GM19240 (cell line): ENCODE data around the gene EHD2.
A peak's percentile ranks its signal among the peaks of the same experiment; 100 is the strongest.
"Not testable (repeated sequence)": the region's sequence is repeated elsewhere in the genome, so short reads cannot be mapped to it uniquely, and the experiment has no call there.

ENCODE experiments used
- DNase-seq: peaks from one replicate; pipeline ENCODE4 v3.0.0; 2011; ENCODE audit warnings: low spot score; ENCODE audit not compliant: insufficient read length

EHD2 gene

DNA sequence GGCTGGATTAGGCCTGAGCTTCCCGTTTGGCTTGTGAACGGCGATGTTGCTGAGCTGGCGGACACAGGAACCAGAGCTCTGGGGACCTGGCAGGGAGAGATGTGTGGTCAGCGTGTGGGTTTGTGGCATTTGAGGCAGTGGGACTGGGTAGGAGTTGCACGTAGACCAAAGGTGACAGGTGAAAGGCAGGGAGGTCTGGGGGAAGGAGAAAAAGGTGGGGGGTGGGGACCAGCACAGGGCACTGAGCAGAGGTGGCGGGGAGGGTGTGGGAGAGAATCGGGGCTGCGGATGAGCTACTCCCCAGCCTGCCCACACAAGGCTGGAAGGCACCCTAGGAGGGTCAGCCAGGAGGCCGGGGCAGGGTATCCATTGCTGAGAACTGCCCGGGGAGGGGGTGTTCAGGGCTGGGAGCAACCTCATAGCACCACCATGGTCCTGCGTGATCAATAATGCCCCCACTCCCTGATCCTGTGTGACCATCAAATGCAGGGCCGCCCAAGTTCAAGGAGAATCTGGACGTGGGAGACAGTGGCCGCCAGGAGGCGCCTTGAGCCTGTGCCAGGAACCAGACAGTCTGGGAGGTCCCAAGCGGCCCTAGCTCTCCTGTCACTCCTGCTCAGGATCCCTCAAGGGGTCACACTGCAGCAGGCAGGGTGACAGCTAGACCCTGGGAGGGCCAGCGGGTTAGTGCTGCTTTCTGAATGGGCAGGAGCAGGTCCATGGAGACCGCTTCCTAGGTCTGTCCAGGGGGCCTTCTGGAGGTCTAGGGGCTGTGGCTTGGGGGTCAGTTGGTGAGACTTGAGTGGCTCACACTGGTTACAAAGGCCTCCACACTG, 52.5 kb downstream of the EHD2 start:
- DNase-seq: no peak

DNA sequence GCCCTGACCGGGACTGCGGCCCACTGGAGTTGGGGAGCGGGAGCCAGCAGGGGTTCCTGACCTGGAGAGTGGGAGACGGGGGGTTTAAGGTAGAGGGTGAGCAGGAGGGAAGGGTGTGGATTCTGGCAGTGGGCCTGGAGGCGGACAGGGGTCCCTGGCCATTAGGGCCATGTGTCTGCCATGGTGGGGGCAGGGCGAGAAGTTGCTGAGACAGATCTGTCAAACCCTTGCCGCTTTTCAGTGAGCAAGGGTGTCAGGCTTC, 53.1 kb downstream of the EHD2 start:
- DNase-seq: no peak

DNA sequence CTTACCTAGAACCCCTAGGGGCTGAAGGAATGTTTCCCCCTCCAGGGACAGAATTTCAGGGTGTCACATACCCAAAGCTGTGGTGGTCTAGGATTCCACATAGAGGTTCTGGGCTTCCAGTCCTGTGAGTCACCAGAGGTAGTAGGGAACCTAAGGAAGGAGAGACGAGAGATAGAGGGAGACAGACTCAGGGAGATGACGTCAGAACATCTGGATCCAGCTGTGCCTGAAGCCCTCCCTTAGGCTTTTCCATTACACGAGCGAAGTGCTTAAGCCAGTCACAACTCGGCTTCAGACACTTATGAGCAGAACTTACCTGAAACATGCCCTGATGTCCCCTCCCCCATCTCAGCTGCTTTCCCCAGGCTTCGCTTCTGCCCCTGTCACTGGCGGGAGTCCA, 53.4 kb downstream of the EHD2 start:
- DNase-seq: no peak

DNA sequence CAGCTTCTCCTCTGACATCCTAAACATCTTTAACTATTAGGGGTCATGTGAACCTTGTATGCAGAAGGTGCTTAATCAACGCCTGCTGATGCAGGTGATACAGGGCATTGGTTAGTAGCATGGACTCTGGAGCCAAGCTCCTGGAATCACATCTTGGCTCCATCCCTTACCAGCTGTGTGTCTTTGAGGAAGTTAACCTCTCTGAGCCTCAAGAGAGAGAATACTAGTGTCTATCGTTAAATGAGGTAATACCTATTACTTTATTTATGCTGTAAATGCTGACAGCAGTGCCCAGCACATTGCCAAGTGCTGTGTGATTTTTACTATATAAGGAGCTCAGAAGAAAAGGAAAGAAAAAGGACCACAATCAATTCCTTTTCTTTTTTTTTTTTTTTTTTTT, 54.1 kb downstream of the EHD2 start:
- DNase-seq: no peak

DNA sequence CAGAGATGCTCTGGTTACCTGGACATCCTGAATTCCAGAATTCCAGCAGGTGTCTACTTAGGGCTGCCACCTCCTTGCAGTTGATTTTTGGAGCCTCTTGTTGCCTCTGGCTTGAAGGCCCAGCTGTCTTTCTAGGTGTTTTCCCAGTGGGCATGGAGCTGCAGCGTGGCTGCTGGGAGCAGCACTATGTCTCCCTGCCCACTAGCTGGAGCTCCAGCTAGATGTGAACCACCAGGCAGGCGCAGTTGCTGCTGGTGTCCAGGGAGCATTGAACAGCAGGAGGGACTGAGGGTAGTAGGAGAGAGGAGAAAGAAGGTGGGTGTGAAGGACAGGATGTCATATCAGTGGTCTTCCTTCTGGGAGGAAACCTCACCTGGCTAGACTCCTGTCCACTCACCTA, 55.4 kb downstream of the EHD2 start:
- no peak for DNase-seq

DNA sequence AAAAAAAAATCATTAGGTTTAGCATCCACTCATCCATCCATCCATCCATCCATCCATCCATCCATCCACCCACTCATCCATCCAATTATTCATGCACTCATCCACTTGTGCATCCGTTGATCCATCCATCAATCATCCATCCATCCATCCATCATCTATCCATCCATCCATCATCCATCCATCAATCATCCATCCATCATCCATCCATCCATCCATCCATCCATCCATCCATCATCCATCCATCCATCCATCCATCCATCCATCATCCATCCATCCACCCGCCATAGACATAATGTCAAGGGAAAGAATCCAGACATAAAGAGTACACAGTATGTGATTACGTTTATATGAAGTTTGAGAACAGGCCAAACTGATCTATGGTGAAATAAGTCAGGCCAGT, 56.3 kb downstream of the EHD2 start:
- DNase-seq: no peak

DNA sequence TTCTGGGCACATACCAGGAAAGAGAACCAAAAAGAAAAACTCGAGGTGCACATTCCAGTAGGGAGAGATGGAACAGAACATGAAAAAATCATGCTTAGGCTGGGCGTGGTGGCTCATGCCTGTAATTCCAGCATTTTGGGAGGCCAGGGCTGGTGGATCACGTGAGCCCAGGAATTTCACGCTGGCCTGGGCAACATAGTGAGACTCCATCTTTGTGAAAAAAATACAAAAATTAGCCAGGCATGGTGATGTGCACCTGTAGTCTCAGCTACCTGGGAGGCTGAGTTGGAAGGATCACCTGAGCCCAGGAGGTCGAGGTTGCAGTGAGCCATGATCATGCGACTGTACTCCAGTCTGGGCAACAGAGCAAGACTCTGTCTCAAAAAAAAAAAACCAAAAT, 58.1 kb downstream of the EHD2 start:
- not testable (repeated sequence) for DNase-seq

DNA sequence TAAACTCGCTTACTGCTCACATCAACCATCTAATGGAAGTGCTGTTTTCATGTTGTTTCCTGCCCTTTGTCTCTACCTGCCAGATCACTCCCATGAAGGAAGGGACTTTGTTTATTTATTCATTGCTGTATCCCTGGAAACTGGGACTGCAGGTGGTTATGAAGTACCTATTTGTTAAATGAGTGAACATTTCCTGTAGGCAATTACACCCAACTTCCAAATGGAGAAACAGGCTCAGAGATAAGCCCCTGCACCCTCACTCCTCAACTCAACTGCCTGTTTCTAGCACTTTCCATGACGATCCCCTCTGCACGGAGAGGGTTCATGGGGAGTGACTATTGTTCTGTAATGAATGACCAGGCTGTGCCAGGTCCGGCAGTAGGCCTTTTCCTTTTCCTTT, 63.3 kb downstream of the EHD2 start:
- DNase-seq: no peak

DNA sequence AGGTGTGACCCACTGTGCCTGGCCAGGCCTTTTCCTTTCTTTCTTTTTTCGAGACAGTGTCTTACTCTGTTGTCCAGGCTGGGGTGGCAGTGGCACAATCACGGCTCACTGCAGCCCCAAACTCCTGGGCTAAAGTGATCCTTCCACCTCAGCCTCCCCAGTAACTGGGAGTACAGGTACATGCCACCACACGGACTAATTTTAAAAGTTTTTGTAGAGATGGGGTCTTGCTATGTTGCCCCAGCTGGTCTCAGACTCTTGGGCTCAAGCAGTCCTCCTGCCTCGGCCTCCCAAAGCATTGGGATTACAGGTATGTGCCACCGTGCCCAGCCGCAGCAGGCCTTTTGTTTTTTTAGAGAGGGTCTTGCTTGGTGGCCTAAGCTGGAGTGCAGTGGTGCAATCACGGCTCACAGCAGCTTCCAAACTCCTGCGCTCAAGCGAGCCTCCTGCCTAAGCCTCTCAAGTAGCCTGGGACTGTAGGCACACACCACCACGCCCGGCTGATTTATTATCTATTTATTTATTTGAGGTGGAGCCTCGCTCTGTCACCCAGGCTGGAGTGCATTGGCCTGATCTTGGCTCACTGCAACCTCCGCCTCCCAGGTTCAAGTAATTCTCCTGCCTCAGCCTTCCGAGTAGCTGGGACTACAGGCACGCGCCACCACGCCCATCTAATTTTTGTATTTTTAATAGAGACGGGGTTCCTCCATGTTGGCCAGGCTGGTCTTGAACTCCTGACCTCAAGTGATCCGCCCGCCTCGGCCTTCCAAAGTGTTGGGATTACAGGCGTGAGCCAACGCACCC, 64.2 kb downstream of the EHD2 start:
- DNase-seq: not testable (repeated sequence)

DNA sequence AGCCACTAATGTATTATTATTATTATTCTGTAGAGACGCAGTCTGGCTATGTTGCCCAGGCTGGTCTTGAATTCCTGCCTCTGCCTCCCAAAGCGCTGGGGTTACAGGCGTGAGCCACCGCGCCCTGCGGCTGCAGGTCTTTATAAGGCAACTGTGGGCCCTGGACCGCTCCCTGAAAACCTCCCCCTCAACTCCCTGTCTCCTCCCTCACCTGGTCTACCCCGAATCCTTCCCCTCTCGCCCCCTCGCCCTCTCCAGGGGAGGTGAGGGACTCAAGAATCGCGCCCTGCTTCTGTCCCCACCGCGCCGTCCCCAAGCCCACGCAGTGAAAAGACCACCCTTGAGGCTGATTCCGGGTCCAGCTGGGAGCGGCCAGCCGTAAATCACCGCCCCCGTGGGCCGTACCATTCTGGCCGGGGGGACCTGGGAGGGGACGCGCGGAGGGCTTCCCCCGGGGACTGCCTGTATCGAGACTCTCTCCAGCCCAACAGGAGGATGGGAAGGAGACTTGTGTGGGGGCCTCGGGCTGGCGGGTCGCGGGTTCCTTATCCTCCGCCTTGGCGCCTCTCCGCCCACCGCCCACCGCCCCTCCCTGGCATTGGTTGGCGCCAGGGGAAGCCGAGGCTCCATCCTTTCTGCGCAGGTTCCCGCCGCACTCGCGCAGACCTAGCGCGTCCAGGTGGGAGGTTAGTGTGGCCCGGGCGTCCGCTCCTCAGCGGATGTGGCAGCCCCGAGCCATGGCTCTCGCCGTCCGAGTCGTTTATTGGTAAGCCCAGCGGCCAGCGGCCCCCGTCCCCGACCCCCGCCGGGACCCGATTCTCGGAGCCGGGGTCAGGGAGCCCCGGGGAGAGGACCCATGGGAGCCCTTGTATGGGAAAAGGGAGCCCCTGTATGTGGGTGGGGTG, 65.1 kb downstream of the EHD2 start, which contains the start of gene SELENOW:
Gene SELENOW (plus strand): TSS at position 655 of the 905 bp plus-strand sequence. CDS start 83 bp downstream, at position 738.
- peak; percentile 89 for DNase-seq

DNA sequence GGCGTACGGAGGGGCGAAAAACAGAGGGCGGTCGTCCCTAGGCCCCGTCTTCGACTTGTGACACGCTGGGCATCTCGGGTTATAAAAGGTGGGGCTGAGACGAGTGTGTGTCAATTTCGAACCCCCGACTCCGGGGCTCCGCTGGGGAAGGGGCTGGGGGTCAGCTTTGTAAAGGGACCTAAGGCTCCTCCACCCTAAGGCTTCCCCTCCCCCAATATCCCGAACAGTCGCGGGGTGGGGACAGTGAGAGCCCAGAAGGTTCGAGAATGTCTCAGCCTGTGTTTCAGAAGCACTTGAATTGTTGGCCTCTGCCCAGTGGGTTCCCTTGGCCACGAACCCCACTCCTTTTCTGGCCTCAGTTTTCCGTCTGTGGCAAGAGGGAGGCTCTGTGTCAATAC, 65.7 kb downstream of the EHD2 start:
- DNase-seq: no peak

DNA sequence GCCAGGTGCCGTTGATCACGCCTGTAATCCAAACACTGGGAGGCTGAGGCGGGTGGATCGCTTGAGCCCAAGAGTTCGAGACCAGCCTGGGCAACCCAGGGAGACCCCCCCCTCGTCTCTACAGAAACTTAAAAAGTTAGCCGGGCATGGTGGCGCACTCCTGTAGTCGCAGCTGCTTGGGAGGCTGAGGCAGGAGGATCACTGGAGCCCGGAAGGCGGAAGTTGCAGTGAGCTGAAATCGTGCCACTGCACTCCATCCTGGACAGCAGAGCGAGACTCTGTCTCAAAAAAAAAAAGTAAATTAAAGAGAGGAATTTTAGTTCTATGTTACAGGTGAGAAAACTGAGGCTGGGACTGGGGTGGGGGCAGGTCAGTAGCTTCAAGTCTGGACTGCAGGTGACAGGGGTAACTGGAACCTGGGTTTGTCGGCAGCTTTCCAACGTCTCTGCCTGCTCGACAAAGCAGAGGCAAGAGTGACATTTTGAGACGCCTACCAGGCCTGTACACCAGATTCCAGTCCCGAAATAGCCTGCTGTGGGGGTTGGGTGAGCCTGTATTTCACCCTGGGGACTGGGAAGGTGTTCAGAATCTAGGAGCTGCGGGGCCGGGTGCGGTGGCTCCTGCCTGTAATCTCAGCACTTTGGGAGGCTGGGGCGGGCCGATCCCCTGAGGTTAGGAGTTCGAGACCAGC, 66.4 kb downstream of the EHD2 start:
- DNase-seq: no peak

DNA sequence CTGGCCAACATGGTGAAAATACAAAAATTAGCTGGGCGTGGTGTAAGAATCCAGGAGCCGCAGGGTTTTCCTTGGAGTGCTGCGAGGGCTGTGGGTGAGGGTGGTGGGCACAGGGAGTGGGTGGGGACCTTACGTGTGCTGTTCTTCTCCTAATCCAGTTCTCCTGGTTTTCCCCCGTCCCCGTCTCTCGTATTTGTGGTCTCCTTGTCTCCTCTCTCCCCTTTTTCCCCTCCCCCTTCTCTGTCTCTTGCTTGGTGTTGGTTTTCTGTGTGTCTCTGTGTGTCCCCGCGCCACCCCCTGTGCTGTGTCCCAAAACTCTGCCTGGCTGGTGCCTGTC, 67.0 kb downstream of the EHD2 start:
- no peak for DNase-seq

DNA sequence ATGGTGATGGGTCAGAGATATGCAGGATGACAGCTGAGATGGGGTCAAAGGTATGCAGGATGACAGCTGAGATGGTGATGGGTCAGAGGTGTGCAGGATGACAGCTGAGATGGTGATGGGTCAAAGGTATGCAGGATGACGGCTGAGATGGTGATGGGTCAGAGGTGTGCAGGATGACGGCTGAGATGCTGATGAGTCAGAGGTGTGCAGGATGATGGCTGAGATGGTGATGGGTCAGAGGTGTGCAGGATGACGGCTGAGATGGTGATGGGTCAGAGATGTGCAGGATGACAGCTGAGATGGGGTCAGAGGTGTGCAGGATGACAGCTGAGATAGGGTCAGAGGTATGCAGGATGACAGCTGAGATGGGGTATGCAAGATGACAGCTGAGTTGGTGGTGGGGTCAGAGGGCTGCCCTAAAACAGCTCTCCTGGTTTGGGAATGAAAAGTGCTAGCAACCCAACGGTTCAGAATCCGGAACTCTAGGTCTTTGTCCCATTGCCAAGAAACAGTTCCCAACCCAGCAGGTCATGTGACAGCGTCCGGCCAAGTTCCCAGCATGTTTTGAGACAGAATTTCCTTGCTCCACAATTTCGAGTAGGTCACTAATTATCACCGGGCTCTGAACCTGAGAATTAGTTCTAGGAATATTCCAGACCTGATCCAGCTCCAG, 68.5 kb downstream of the EHD2 start:
- no peak for DNase-seq

DNA sequence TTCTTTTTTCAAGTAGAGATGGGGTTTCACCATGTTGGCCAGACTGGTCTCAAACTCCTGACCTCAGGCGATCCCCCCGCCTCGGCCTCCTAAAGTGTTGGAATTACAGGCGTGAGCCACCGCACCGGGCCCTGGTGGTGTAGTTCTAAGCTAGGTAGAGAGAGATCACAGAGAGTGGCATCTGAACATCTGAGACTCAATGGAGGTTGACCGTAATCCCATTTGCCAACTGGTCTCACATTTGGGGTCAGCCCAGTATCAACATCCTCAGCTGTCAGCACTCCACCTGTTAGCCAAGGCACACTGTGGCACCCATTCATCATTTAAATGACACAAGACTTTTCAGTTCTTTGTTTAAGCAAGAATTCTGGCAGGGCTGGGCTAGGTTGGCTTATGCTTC, 73.3 kb downstream of the EHD2 start:
- DNase-seq: no peak

DNA sequence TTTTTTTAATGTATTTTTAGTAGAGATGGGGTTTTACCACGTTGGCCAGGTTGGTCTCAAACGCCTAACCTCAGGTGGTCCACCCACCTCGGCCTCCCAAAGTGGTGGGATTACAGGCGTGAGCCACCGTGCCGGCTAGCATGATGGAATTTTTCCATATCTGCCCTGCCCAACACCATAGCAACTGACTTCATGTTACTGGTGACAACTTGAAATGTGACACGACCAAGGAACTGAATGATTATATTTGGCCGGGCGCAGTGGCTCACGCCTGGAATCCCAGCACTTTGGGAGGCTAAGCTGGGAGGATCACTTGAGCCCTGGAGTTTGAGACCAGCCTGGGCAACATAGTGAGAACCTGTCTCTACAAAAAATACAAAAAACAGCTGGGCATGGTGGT, 74.1 kb downstream of the EHD2 start:
- DNase-seq: not testable (repeated sequence)

DNA sequence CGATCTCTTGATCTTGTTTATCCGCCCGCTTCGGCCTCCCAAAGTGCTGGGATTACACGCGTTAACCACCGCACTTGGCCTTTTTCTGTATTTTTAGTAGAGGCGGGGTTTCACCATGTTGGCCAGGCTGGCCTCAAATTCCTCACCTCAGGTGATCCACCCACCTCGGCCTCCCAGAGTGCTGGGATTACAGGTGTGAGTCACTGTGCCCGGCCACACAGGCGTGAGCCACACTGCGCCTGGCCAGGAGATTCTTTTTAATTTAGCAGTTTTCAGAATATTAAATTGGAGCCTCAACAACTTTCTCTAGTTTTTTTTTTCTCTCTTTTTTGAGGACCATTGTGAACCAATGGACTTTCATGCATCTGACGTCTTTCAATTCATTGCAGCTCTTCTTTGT, 76.6 kb downstream of the EHD2 start:
- DNase-seq: not testable (repeated sequence)

DNA sequence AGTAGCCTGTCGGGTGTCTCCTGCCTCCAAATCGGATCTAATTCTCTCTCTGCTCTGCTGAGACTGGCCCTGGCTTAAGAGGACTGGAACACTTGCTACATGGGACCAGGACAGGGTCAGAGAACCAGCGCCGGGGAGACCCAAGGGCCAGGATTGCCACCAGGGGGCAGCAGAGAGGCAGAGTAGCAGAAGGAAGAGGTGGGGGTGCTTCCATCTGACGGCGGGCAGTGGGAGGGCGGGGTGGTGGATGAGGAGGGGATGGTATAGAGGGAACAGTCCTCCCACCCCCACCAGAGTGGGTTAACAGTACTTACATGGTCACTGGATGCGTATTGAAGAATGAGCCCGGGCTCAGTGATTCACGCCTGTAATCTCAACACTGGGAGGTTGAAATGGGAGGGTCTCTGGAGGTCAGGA, 77.2 kb downstream of the EHD2 start:
- DNase-seq: peak; percentile 63

DNA sequence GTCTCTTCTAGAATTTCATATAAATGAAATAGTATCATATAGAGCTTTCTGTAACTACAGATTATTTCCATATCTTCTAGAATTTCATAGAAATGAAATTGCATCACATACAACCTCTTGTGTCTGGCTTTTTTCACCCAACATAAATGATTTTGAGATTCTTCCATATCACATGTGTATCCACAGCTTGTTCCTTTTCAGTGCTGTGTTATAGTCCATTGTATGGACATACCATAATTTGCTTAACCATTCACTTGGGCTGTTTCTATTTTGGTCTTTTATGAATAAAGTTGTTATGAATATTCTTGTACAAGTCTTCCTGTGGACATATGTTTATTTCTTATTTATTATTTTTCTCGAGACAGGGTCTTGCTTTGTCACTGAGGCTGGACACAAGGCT, 79.4 kb downstream of the EHD2 start:
- DNase-seq: no peak
